HG03025 (cell line): Measurements from ENCODE around the gene RAB44.

Experiments
- ATAC-seq: cut with Tn5 transposase; IDR thresholded peaks from one replicate; pipeline ENCODE4 v1.9.1; 2021; ENCODE audit warnings: mild to moderate bottlenecking, moderate library complexity; ENCODE audit not compliant: unreplicated experiment, low FRiP score

Gene RAB44

DNA sequence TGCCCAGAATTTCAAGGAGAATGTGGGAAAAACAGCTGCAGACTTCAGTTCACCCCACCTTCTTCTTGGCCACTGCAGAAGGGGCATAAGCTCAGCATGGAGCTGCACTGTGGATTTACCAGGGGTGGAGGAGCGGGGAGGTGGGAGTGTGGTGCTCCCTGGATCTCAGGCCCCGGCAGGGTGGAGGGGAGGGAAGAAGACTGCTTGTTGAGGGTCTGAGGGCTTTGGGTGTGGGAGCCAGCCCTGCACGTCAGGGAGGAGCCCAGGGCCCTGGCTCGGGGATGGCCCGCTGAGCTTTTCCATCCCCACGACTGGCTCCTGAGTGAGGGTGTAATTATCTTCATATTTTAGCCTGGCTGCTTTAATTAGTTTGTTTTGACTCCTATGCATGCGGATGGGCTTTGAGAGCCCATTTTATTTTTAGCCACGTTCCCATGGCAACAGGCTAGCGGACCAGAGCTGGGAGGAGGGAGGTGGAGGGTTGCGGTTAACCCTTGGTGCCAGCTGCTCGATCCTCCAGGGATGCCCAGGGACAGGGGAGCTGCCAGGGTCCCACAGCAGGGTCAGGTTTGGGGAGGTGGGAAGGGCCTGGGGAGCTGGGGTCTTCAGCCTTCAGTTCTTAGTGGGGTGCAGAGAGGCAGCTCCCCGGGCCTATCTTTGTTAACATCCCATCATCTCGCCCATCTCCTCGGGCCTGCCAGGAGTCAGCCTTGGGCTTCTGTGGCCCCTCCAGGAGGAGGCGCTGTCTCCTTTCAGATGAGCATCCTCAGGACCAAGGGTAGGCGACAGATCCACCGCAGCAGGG, 68.2 kb downstream of the RAB44 start:
- no peak for ATAC-seq

DNA sequence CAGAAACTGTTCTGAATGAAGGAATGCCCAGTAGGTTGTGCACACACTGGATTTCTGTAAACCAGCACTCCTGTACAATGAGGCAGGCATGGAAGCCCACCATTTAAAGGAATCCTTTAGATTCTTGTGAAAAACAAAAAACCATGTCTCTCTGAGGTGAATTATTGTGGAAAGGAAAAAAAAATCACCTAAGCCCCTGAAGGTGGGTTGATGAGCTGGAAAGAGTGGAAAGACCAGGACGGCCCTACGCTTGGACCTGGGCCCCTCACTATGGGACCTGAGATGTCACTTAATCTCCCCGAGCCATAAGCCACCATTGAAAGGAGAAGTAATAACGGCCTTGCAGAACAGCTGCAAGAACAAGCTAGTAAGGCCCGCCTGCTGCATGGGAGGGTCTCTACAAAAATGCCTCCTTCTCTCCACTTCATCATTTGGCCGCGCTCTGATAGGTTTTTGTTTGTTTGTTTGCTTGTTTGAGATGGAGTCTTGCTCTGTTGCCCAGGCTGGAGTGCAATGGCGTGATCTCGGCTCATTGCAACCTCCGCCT, 68.8 kb downstream of the RAB44 start:
- no peak for ATAC-seq

DNA sequence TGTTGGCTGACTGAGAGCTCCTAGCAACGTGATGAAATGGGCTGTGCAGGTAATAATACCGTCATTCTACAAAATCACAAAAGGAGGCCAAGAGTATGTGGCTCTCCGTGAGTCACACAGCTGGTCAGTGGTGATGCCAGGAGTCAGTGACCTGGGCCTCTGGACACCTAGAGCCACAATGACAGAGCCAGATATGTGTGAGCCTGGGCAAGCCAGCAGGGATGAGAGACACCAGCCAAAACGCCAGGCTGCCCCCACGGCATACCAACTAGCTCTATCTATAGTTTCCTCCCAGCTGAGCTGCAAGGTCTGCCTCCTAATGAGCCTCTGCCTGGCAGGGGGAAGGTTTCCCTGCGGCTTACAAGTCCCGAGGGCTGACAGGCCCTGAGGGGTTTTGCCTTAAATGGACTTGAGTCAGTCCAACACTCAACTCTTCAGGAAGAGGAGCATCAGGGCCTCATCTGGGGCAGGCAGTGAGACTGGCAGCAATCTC, 71.6 kb downstream of the RAB44 start:
- ATAC-seq: no peak

DNA sequence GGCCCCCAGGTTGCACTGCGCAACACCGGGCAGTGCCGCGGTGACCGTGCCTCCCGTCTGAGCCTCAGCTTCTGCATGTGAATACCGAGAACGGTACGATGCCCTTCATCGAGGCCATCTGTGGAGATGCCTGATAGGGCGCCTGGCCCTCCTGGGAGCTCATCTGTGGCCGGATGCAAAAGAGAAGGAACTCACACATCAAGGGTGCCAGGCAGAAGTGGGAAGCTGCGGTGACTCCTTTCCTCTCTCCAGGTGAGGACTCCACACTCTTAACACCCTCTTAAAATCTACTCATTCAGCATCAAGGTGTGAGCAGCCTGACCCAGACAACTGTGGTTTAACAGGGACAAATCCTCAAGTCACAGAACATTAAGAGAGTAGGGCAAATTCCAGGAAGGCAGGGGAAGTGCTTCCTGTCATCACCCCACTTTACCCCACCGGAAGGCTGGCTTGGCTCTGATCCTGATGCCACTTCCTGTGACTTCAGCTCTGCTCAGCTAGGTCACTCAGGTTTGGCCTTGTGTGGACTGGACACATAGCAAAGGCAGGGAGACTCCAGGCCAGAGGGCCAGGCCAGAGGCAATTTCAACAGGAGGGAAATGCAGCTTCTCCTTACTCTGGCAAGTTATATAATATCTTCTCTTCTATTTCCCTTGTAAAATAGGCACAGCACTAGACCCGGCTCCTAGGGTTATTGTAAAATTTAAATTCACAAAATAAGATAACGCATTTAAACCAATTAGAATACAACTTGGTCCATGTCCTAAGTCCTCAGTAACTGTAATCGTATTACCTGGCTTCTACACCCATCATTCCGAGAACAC, 72.3 kb downstream of the RAB44 start:
- no peak for ATAC-seq

DNA sequence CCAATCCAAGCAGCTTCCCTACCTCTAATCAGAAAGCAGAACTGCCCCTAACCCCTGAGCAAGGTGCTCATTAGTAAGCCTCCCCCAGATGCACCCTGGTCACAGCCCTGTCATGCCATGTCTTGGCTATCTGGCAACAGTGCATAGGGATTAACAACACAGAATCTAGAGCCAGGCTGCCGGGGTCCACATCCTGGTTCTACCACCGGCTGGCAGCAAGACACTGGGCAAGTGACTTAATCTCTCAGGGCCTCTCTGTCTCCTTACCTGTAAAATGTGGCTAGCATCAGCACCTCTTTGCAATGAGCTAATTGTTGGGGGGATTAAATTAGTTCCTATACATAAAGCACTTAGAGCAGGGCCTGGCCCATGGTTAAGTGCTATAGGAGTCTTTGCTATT, 73.5 kb downstream of the RAB44 start:
- no peak for ATAC-seq

DNA sequence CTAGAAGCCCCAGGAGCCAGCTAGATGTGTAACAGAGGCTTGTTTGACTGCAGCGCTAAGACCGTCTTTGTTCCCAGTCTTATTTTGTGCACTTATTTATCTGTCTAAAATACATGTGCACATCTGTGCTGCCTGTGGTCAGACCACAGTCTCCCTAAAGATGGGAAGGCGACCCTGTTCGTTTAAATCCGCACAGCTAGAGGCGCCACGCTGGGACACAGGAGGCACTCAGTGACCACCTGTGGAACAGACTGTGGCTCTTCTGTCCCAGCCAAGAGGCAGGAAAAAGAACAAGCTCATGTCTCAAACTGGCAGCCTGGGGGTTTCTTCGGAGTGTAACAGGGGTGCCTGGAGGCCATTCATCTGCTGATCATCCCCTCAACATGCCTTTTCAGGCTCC, 74.8 kb downstream of the RAB44 start:
- ATAC-seq: no peak

DNA sequence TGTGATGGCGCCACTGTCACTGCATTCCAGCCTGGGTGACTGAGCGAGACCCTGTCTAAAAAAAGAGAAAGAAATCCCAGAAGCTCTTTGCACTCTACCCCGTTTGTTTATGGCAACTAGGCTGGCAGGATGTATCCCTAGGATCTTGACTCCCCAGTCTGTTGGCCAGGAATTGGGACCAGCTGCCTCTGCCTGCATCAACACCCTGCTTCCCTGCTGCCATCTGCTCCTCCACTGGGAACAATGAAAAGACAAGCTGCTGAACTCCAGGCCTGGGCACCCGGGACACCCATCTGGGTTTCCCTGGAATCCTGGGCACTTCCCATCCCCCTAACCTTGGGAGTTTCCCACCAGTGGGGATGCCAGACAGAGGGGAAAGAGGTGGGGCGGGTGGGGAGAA, 76.7 kb downstream of the RAB44 start:
- ATAC-seq: no peak

DNA sequence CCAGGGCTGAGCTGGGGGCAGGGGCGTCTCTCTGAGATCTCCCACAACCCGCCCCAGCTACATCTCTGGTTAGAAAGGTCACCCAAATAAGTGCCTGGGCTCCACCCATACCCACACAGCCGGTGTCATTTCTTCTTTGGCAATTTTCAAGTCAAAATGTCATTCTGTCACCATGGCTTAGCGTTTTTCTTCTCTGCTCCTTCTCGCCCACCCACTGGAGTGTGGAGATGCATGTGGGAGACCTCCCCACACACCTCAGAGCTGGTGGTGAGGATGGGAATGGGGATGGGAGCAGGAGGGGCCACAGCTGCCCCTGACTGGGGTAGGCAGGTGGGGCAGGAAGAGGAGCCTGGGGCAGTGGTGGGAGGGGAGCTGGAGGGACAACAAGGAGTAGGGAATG, 78.5 kb downstream of the RAB44 start:
- no peak for ATAC-seq

DNA sequence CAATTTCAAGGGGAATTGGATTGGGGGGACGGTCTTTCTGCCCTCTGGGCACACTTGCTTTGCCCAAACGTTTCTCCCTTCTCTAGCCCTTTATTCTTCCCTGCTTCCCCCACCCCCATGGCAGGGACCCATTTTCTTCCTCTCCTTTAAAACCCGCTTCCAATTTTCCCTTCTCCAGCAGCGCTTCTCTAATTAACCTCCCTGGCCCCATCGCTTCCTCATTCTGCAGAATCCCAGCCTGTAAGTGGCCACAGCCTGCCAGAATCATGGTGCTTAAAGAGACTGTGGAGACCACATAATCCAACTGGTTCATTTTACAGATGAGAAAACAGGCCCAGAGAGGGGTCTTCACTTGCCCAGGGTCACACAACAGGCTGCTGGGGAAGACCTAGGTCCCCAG, 80.2 kb downstream of the RAB44 start:
- ATAC-seq: no peak

DNA sequence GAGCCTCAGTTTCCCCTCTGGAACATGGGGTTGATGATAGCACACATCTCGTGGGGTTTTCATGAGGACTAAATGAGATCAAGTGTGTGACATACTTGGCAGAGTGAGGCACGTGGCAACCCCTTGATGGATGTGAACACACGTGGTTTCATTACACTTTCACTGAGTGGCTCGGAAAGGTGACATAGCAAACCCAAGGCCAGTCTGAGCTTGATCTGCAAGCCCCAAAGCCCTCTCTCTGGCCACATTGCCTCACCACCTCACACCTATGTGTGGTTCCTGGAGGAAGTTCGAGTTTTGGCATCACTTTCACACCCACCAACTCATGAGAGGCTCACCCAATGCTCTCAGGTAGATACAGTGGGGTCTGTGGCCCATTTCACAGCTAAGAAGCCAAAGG, 81.6 kb downstream of the RAB44 start:
- ATAC-seq: no peak

DNA sequence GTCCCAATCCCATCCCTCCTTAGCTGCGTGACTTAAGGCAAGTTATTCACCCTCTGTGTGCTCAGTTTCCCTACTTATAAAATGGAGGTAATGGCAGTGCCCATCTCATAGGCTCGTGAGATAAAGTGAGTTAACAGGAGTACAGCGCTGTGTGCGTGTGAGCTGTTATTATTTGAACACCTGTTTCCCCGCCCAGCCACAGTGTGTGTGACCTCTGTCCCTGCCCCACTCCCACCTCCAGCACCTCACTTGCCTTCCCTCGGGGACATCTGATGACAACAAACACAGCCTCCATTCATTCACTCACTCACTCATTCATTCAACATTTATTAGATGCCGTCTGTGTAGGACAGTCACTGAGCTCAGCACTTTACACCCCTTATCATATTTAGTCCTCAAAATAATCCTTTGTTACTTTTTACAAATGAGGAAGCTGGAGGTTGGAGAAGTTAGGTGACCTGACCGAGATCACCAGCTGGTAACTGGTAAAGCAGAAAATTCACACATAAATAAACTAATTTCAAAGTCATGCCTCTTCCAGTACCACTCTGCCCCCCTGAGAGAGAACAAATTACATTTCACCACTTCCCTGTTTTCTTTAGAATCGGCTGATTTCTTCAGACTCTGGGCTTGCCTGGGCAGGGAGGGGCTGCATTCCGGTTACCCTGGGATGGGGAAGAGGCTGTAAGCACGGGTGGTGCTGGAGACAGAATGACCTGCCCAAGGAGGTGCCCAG, 83.0 kb downstream of the RAB44 start:
- no peak for ATAC-seq

DNA sequence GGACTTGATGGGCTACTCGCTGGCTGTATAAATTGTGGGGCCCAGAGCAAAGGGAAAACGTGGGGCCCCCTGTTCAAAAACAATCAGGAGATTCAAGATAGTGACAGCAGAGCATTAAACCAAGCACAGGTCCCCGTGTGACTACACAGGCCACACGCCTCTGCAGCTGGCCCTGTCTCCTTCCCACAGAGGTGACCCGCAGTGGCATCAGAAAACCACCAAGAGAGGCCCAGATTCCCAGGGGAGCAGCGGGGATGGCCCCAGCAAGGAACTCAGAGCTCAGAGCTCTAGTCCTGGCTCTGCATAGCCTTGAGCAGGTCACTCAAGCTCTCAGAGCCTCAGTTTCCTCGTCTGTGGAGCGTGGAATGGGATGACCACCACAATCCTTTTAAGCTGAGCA, 84.0 kb downstream of the RAB44 start:
- ATAC-seq: no peak
